IPS-20b (cell line): ENCODE results near the gene CXCR2.

ENCODE experiments used
- H3K27ac ChIP-seq: one replicate; pipeline ENCODE4 v1.5.1; 2013; ENCODE audit warnings: low read length
- H3K27me3 ChIP-seq: 2 replicates; pipeline ENCODE4 v1.6.1; 2013; ENCODE audit warnings: mild to moderate bottlenecking, low read length, inconsistent platforms; ENCODE audit not compliant: insufficient read depth
- H3K36me3 ChIP-seq: 2 replicates; pipeline ENCODE4 v1.6.1; 2013; ENCODE audit warnings: low read depth, mild to moderate bottlenecking, inconsistent platforms, low read length, moderate library complexity; ENCODE audit not compliant: insufficient read depth
- H3K4me1 ChIP-seq: 2 replicates; pipeline ENCODE4 v1.6.1; 2013; ENCODE audit warnings: mild to moderate bottlenecking, control low read depth, inconsistent platforms, low read length, moderate library complexity; ENCODE audit not compliant: insufficient read depth
- H3K4me3 ChIP-seq: 2 replicates; pipeline ENCODE4 v1.5.1; 2013; ENCODE audit warnings: mild to moderate bottlenecking, low read length, inconsistent platforms
- H3K9ac ChIP-seq: 2 replicates; pipeline ENCODE4 v1.6.1; 2013; ENCODE audit warnings: low read depth, mild to moderate bottlenecking, inconsistent platforms, low read length, moderate library complexity
- H3K9me3 ChIP-seq: 2 replicates; pipeline ENCODE4 v1.6.1; 2013; ENCODE audit warnings: mild to moderate bottlenecking, low read depth, low read length, inconsistent platforms; ENCODE audit not compliant: insufficient read depth

The CXCR2 gene

DNA sequence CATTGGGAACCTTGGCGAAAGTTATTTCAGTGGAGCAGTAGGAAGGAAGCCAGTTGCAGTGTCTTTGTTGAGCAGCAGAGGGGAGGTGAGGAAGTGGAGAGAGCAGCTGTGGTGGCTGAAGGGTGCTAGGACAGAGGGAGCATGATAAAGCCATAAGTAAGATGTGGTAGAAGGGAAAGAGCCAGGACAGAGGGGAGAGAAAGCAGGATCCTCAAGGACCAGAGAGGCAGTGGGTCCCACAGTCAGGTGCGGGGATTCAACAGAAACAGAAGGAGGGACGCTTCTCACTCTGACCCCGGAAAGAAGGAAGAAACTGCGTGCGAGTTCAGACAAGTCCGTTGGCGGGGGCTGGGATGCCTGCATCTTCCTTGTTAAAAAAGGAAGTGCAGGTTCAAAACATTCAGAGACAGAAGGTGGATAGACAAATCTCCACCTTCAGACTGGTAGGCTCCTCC is at the start of gene CXCR2:
Gene CXCR2 (plus strand): TSS at position 403 of the 455 bp plus-strand sequence. CDS start 8,774 bp downstream, outside the sequence.
- no peak within 1 kb of the TSS for H3K27ac ChIP-seq
- no peaks in the 10 kb centered on the region for H3K36me3 ChIP-seq
- no peaks in the 10 kb centered on the region for H3K27me3 ChIP-seq
- H3K4me1 ChIP-seq: peaks cover 15% of the 10 kb centered on the region
- H3K9me3 ChIP-seq: peaks cover 4% of the 10 kb centered on the region; the same call in 1 of the 2 replicates
- H3K9ac ChIP-seq: no peak within 1 kb of the TSS
- H3K4me3 ChIP-seq: no peak within 1 kb of the TSS

GRCh38 chr2:218077464-218078216 is 48.2 kb upstream of the CXCR2 start:
- Histone ChIP-seq H3K9me3 (no peaks in the 10 kb centered on the region), H3K4me1 (no peaks in the 10 kb centered on the region), H3K4me3 (no peak overlapping the region), H3K36me3 (no peaks in the 10 kb centered on the region), H3K27ac (no peak overlapping the region), H3K27me3 (no peaks in the 10 kb centered on the region), H3K9ac (no peak overlapping the region)

DNA sequence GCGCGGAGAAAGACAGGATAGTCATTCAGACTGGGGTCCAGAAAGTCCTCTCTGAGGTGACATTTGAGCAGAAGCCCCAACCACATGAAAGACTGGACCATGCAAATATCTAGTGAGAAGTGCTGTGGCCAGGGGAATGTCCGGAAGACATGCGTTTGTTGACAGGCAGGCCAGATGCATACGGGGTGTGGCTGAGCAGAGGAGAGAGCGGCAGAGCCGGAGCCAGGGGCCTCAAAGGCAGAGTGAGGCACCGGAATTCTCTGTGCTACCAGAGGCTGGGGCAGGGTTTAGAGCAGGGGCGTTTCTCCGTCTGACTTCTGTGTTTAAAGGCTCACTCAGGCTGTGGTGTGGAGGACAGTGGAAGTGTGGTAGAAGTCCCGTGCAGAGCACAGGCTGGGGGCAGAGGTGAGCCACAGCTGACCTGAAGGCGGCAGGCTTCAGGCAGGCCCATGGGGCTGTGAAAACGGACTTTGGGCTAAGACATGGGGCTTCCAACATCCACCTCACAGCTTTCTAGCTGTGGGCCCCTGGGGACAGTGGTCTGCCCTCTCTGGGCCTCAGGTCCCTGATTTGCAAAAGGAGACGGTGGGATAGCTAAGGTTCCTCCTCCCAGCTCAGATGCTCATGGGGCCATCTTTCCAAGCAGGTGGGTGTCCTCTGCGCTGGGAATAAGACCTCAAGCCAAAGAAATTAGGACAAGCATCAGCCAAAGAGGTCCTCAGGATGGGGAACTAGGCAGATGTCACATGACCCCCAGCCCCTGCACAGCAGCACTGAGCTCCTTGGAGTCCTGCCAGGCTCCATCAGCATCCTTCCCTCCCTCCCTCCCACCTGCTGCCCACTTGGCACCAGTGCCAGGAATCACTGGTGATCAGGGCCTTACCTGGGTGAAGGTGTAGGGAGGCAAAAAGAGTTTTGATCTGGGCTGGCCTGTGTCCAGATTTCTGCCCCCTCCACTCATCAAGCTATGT is 45.6 kb upstream of the CXCR2 start:
- H3K4me1 ChIP-seq: no peaks in the 10 kb centered on the region
- H3K4me3 ChIP-seq: no peak overlapping the region
- no peaks in the 10 kb centered on the region for H3K36me3 ChIP-seq
- H3K27me3 ChIP-seq: no peaks in the 10 kb centered on the region
- no peaks in the 10 kb centered on the region for H3K9me3 ChIP-seq
- H3K27ac ChIP-seq: no peak overlapping the region
- no peak overlapping the region for H3K9ac ChIP-seq

DNA sequence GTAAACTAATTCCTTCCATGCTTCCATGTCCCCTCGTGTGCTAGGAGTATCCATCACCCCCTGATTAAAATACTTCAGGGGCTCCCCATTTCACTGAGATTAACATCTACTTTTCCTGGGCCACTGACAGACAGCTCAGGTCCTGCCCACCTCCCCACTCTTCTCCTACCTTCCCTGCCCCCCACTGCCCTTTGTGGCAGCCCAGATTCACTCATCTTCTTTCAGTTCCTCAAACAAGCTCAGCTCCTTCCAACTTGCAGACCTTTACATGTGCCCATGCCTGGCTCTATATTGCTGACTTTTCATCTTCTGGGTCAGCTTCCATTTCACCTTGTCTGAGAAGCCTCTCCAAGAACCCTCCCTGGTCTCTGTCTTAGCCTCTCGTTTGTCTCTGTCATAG is 44.8 kb upstream of the CXCR2 start:
- Histone ChIP-seq H3K36me3 (no peaks in the 10 kb centered on the region), H3K4me1 (no peaks in the 10 kb centered on the region), H3K27me3 (no peaks in the 10 kb centered on the region), H3K9me3 (no peaks in the 10 kb centered on the region), H3K9ac (no peak overlapping the region), H3K27ac (no peak overlapping the region), H3K4me3 (no peak overlapping the region)

- Histone ChIP-seq H3K9me3 (0 out of 2 replicates have a peak, but pooled peaks cover 3% of the 10 kb centered on the region), H3K36me3 (no peaks in the 10 kb centered on the region), H3K27me3 (no peaks in the 10 kb centered on the region), H3K4me1 (no peaks in the 10 kb centered on the region), H3K27ac (no peak overlapping the region), H3K9ac (no peak overlapping the region), H3K4me3 (no peak overlapping the region)
Measured at GRCh38 chr2:218081695-218082094, 44.1 kb upstream of the CXCR2 start.

DNA sequence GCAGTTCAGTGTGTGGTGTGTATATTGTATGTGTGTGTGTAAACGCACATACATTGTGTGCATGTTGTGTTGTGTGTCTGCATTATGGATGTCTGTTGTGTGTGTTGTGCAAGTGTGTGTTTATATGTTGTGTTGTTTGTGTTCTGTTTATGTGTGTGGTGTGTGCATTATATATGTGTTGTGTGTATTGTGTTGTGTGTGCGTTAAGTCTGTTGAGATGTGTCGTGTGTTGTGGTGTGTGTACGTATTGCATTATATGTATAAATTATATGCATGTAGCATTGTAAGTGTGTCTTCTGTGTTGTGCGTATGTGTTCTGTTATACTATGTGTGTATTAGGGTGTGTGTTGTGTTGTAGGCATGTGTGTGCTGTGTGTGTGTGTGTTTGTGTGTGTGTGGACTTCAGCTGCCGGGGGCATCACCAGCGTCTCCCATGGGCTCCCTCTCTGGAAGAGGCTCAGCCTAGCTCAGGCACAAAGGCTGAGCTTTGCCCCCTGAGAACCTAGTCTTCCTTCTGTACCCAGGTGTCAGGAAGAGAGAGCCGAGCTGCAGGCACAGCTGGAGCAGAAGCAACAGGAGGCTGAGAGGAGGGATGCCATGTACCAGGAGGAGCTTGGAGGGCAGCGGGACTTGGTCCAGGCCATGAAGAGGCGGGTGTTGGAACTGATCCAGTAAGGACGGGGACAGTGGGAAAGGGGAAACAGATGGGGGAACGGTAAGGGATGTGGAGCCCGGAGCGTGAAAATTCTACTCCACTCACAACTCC is 43.1 kb upstream of the CXCR2 start:
- no peaks in the 10 kb centered on the region for H3K4me1 ChIP-seq
- no peaks in the 10 kb centered on the region for H3K27me3 ChIP-seq
- H3K9me3 ChIP-seq: 0 out of 2 replicates have a peak, but pooled peaks cover 3% of the 10 kb centered on the region
- no peak overlapping the region for H3K9ac ChIP-seq
- no peak overlapping the region for H3K4me3 ChIP-seq
- H3K27ac ChIP-seq: no peak overlapping the region
- H3K36me3 ChIP-seq: no peaks in the 10 kb centered on the region

- H3K9ac ChIP-seq: no peak overlapping the region
- H3K27ac ChIP-seq: no peak overlapping the region
- no peak overlapping the region for H3K4me3 ChIP-seq
- H3K9me3 ChIP-seq: 0 out of 2 replicates have a peak, but pooled peaks cover 3% of the 10 kb centered on the region
- no peaks in the 10 kb centered on the region for H3K4me1 ChIP-seq
- H3K36me3 ChIP-seq: no peaks in the 10 kb centered on the region
- H3K27me3 ChIP-seq: no peaks in the 10 kb centered on the region
Measured at GRCh38 chr2:218083352-218083676, 42.5 kb upstream of the CXCR2 start.

GRCh38 chr2:218086478-218086877 is 39.4 kb upstream of the CXCR2 start:
- Histone ChIP-seq H3K9ac (no peak overlapping the region), H3K9me3 (0 out of 2 replicates have a peak, but pooled peaks cover 3% of the 10 kb centered on the region), H3K4me3 (no peak overlapping the region), H3K27ac (no peak overlapping the region), H3K36me3 (no peaks in the 10 kb centered on the region), H3K27me3 (no peaks in the 10 kb centered on the region; the same call in 1 of the 2 replicates), H3K4me1 (no peaks in the 10 kb centered on the region)

DNA sequence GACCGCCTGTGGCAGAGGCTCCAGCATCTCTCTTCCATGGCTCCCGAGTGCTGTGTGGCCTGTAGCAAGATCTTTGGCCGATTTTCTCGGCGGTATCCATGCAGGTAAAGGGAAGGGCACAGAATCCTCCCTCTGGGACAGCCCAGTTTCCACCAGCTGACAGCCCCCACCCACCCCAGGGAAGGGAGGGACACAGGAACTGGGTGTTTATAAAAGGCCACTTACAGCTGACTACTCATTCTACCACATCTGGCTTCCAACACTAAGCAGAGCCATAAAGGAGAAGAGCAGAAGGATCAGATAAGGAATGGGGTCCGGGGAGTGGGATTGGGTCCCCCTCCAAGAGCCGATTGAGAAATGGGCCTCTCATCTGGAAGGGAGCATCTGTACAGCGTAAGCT is 36.6 kb upstream of the CXCR2 start:
- H3K27me3 ChIP-seq: no peaks in the 10 kb centered on the region; the same call in 1 of the 2 replicates
- 0 out of 2 replicates have a peak, but pooled peaks cover 3% of the 10 kb centered on the region for H3K9me3 ChIP-seq

DNA sequence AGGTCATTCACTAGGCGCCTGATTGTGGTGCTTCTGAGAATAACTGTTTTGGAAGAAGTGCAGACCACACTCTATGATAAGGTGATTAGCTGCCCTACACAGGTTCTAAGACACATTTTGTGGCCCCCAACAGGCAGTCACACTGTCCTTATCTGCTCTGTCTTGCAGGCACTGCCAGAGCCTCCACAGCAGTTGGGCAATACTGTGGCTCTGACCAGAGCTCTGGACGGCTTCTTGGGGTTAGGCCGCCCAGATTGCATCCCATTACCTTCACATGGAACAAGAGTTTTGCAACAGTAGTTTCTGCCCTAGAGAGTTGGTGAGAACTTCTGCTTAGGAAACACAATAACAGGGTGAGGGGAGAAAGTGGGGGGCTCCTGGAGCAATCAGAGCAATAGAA is 34.1 kb upstream of the CXCR2 start:
- no peak overlapping the region for H3K27ac ChIP-seq
- no peaks in the 10 kb centered on the region for H3K9me3 ChIP-seq
- H3K4me3 ChIP-seq: no peak overlapping the region
- H3K4me1 ChIP-seq: no peaks in the 10 kb centered on the region
- H3K9ac ChIP-seq: no peak overlapping the region
- no peaks in the 10 kb centered on the region; the same call in 1 of the 2 replicates for H3K27me3 ChIP-seq
- H3K36me3 ChIP-seq: no peaks in the 10 kb centered on the region

More for the DNA sequence above, 36.6 kb upstream of the CXCR2 start:
- no peak overlapping the region for H3K9ac ChIP-seq
- H3K36me3 ChIP-seq: no peaks in the 10 kb centered on the region
- no peak overlapping the region for H3K27ac ChIP-seq
- H3K4me1 ChIP-seq: no peaks in the 10 kb centered on the region
- H3K4me3 ChIP-seq: no peak overlapping the region

DNA sequence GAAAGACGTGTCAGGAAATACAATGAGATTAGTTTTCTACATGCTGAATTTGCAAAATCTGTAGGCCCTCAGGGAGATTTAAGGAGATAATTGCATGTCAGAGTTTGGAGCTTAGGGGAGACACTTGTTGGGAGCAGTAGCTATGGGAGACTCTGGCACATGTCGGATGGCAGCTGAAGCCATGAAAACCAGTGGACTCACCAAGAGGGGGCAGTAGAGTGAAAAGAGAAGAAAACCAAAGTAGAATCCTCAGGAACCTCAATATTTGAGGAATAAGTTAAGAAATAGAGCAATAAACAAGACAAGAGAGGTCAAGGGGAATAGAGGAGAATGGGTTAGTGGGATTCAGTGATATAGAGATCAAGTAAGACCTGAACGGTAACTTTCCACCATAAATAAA is 31.9 kb upstream of the CXCR2 start:
- Histone ChIP-seq H3K27me3 (no peaks in the 10 kb centered on the region; the same call in 1 of the 2 replicates), H3K4me3 (no peak overlapping the region), H3K36me3 (no peaks in the 10 kb centered on the region), H3K27ac (no peak overlapping the region), H3K9ac (no peak overlapping the region), H3K9me3 (no peaks in the 10 kb centered on the region), H3K4me1 (no peaks in the 10 kb centered on the region)
